HG02981 (cell line): ENCODE results near the gene MATN3.
A peak's percentile ranks its signal among the peaks of the same experiment; 100 is the strongest.

Experiments
- ATAC-seq: cut with Tn5 transposase; IDR thresholded peaks from one replicate; pipeline ENCODE4 v1.9.1; 2021; ENCODE audit warnings: mild to moderate bottlenecking, moderate library complexity; ENCODE audit not compliant: unreplicated experiment

Gene MATN3

GRCh38 chr2:20008703-20009102 is 3.8 kb downstream of the MATN3 start:
- ATAC-seq: no peak

GRCh38 chr2:20005891-20006470 is 6.5 kb downstream of the MATN3 start:
- no peak for ATAC-seq

GRCh38 chr2:20005067-20005627 is 7.3 kb downstream of the MATN3 start:
- ATAC-seq: no peak

- no peak for ATAC-seq
Observed at GRCh38 chr2:20001361-20001863, 11.1 kb downstream of the MATN3 start.

- no peak for ATAC-seq
Observed at GRCh38 chr2:19993731-19994130, 18.7 kb downstream of the MATN3 start.

- ATAC-seq: no peak
Observed at GRCh38 chr2:19991895-19992294, 20.6 kb downstream of the MATN3 start.

- no peak for ATAC-seq
Observed at GRCh38 chr2:19990416-19990728, 22.1 kb downstream of the MATN3 start.

- peak; percentile 92 for ATAC-seq
Observed at GRCh38 chr2:19989667-19990415, 22.6 kb downstream of the MATN3 start, which contains the start of gene WDR35. TSS of gene WDR35 (minus strand) at chr2:19990105. CDS start at chr2:19990015, 90 bp downstream.

GRCh38 chr2:19989342-19989666 is 23.2 kb downstream of the MATN3 start:
- ATAC-seq: no peak

GRCh38 chr2:19988600-19988999 is 23.9 kb downstream of the MATN3 start:
- no peak for ATAC-seq

- ATAC-seq: peak; percentile 65
Observed at GRCh38 chr2:19987936-19988335, 24.5 kb downstream of the MATN3 start.

- no peak for ATAC-seq
Observed at GRCh38 chr2:19982268-19982667, 30.2 kb downstream of the MATN3 start.

- no peak for ATAC-seq
Observed at GRCh38 chr2:19979932-19980331, 32.5 kb downstream of the MATN3 start.

GRCh38 chr2:19973466-19973865 is 39.0 kb downstream of the MATN3 start:
- ATAC-seq: no peak

GRCh38 chr2:19971691-19972090 is 40.8 kb downstream of the MATN3 start:
- no peak for ATAC-seq

- no peak for ATAC-seq
Observed at GRCh38 chr2:19963386-19963785, 49.1 kb downstream of the MATN3 start.

- peak; percentile 92 for ATAC-seq
Observed at GRCh38 chr2:19955544-19956422, 56.7 kb downstream of the MATN3 start.

- ATAC-seq: no peak
Observed at GRCh38 chr2:19949071-19949470, 63.4 kb downstream of the MATN3 start.

GRCh38 chr2:19947184-19947940 is 65.1 kb downstream of the MATN3 start:
- ATAC-seq: no peak

- ATAC-seq: no peak
Observed at GRCh38 chr2:19944205-19944845, 68.1 kb downstream of the MATN3 start.
